HepG2 (cell line): ENCODE data around the gene PPP1CA. TPM values are rescaled to one million over a fixed set of nuclear protein-coding genes. Genes with fewer than 3 reads are reported as not detected.

ENCODE experiments used
- ATF3 ChIP-seq: sonication (generic); formaldehyde crosslinking; IDR thresholded peaks from 2 replicates; pipeline ENCODE4 v1.4.0; 2020; ENCODE audit warnings: missing genetic modification reagents
- ATF7-NPFF ChIP-seq: sonication (generic); formaldehyde crosslinking; IDR thresholded peaks from 2 replicates; pipeline ENCODE4 v1.8.1; 2023; ENCODE audit warnings: mild to moderate bottlenecking, low read depth, missing genetic modification reagents, moderate library complexity
- BRD4 ChIP-seq: sonication (generic); formaldehyde crosslinking; IDR thresholded peaks from 2 replicates; pipeline ENCODE4 v1.4.0; 2020; ENCODE audit warnings: missing genetic modification reagents
- CBX2 ChIP-seq, 2 experiments: fragments of 200-600 bp in 1 of 2; sonication (generic); formaldehyde crosslinking in 1 of 2; IDR thresholded peaks; 2 replicates each; pipeline versions ENCODE4 v1.7.0 to v1.8.1; 2018 to 2022; ENCODE audit warnings: low read depth in 2 of 2, low read length in 1 of 2, mild to moderate bottlenecking in 1 of 2, missing genetic modification reagents in 1 of 2
- CHD2 ChIP-seq: IDR thresholded peaks from 2 replicates; pipeline ENCODE4 v1.6.1; 2011; ENCODE audit warnings: low read depth, low read length, improper control_type of control experiment
- DBP ChIP-seq: sonication (generic); formaldehyde crosslinking; IDR thresholded peaks from 2 replicates; pipeline ENCODE4 v1.4.0; 2020; ENCODE audit warnings: missing genetic modification reagents; ENCODE audit errors: not compliant biosample characterization
- KDM2A ChIP-seq: sonication (generic); formaldehyde crosslinking; IDR thresholded peaks from 2 replicates; pipeline ENCODE4 v1.4.0; 2020; ENCODE audit warnings: low read depth, missing genetic modification reagents, borderline replicate concordance
- KMT2B ChIP-seq: IDR thresholded peaks from 2 replicates; pipeline ENCODE4 v1.6.1; 2016; ENCODE audit warnings: missing genetic modification reagents, missing compliant biosample characterization
- MED13 ChIP-seq: sonication (generic); formaldehyde crosslinking; IDR thresholded peaks from 2 replicates; pipeline ENCODE4 v1.5.0; 2020; ENCODE audit warnings: missing genetic modification reagents
- SIN3A ChIP-seq: IDR thresholded peaks from 2 replicates; pipeline ENCODE4 v1.6.1; 2011; ENCODE audit warnings: low read depth, mild to moderate bottlenecking, control low read depth, low read length, borderline replicate concordance
- SMAD3 ChIP-seq: sonication (generic); formaldehyde crosslinking; IDR thresholded peaks from 2 replicates; pipeline ENCODE4 v1.4.0; 2020; ENCODE audit warnings: missing genetic modification reagents
- SNAPC2 ChIP-seq: sonication (generic); formaldehyde crosslinking; IDR thresholded peaks from 2 replicates; pipeline ENCODE4 v1.8.1; 2022; ENCODE audit warnings: mild to moderate bottlenecking, missing genetic modification reagents
- ZNF12 ChIP-seq: sonication (generic); formaldehyde crosslinking; IDR thresholded peaks from 2 replicates; pipeline ENCODE4 v1.5.0; 2020; ENCODE audit warnings: missing genetic modification reagents
- ZNF20 ChIP-seq: sonication (generic); formaldehyde crosslinking; IDR thresholded peaks from 2 replicates; pipeline ENCODE4 v1.4.0; 2020; ENCODE audit warnings: mild to moderate bottlenecking, moderate library complexity, missing genetic modification reagents
- ZNF326 ChIP-seq: sonication (generic); formaldehyde crosslinking; IDR thresholded peaks from 2 replicates; pipeline ENCODE4 v1.4.0; 2020; ENCODE audit warnings: missing genetic modification reagents, borderline replicate concordance
- ZNF501 ChIP-seq: sonication (generic); formaldehyde crosslinking; IDR thresholded peaks from 2 replicates; pipeline ENCODE4 v1.5.1; 2020; ENCODE audit warnings: mild to moderate bottlenecking, moderate library complexity, missing genetic modification reagents
- ZNF878 ChIP-seq: sonication (generic); formaldehyde crosslinking; IDR thresholded peaks from 2 replicates; pipeline ENCODE4 v1.8.1; 2023; ENCODE audit warnings: mild to moderate bottlenecking, missing genetic modification reagents, moderate library complexity
- ZSCAN12 ChIP-seq: sonication (generic); formaldehyde crosslinking; IDR thresholded peaks from 2 replicates; pipeline ENCODE4 v1.9.0; 2021; ENCODE audit warnings: mild to moderate bottlenecking, missing genetic modification reagents
- polyA plus RNA-seq, 8 experiments: library from polyadenylated mRNA; depleted of rRNA in 3 of 8; stranded (reverse) in 7 of 8; unstranded in 1 of 8; fragments of >200 nt; fragmentation: Illumina TruSeq in 4 of 8; extraction: Trizol in 4 of 8; gene quantifications; 2 replicates each; pipeline versions ENCODE4 v1.2.1 to v1.2.3, GENCODE V29; 2011 to 2016; ENCODE audit warnings: low read depth in 4 of 8, missing spikeins in 1 of 8, mixed read lengths in 1 of 8; ENCODE audit not compliant: insufficient read depth in 1 of 8
- total RNA-seq, 5 experiments: library from RNA; depleted of rRNA; stranded (reverse); fragments of >200 nt; fragmentation: Illumina TruSeq; extraction: Trizol; gene quantifications; 2 replicates each; pipeline ENCODE4 v1.2.3, GENCODE V29; 2016; ENCODE audit warnings: low read depth in 1 of 5
- TF ChIP-seq, protein P1 (sequence below): sonication (generic); IDR thresholded peaks from 2 replicates; pipeline ENCODE4 v1.6.1; 2016; ENCODE audit warnings: low read depth, borderline replicate concordance
- TF ChIP-seq, protein P2 (sequence below): IDR thresholded peaks from 2 replicates; pipeline ENCODE4 v1.6.1; 2016; ENCODE audit warnings: low read depth, control low read depth

Gene PPP1CA
- total and polyA plus RNA-seq, 2 of the 13 experiments (the other 11 are each of a cell fraction or from before 2014, with no cell fraction given), result 149 to 170 TPM

DNA sequence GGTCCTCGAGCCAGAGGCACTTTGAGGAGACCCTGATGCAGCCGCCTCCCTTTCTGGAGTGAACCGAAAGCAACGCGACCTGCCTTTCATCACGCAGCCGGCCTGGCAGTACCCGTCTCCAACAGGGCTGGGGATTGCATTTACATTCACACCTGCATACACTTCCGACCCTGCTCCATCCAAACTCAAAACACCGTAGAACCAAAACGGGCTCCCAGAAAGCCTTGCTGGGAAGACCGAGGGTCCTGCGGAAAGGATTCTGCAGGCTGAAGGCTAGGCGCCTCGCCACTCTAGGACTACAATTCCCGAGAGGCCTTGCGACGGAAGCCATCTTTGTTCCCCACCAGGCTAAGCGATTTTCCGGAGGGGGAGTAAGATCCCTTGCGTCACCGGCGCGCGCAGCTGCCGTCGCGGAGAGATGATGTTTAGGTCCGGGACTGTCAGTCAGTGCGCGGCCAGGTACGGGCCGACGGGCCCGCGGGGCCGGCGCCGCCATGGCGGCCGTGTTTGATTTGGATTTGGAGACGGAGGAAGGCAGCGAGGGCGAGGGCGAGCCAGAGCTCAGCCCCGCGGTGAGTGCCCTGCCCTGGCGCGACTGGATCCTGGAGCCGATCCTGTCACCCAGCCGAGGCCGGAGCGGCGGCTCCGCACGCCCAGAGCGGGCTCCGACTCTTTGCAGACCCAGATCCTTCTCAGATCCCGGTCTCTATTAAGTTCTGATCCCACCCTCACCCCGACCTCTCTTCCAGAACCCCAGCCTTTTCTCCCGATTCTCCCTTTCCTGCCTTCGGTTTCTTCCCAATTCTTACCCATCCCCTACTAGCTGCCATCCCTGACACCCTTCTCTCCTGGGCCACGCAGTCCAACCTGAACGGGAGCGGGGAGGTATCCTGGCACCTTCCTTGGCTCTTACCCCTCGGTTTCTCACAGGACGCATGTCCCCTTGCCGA lies 26.7 kb upstream of the PPP1CA start, which contains the start of gene RPS6KB2 (continued):
- TF ChIP-seq, protein P1, sequence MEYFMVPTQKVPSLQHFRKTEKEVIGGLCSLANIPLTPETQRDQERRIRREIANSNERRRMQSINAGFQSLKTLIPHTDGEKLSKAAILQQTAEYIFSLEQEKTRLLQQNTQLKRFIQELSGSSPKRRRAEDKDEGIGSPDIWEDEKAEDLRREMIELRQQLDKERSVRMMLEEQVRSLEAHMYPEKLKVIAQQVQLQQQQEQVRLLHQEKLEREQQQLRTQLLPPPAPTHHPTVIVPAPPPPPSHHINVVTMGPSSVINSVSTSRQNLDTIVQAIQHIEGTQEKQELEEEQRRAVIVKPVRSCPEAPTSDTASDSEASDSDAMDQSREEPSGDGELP, result peak; percentile 66; the same call in 1 of the 2 replicates
- 0 out of 2 replicates have a peak, but pooled peaks have one; percentile 55 for TF ChIP-seq ATF7-NPFF (CRISPR knock-in tag)
- peak; percentile 88 for TF ChIP-seq KDM2A (CRISPR knock-in tag)
- peak; percentile 82; the same call in 1 of the 2 replicates for TF ChIP-seq ZNF501 (CRISPR knock-in tag)
- peak; percentile 90; the same call in 1 of the 2 replicates for TF ChIP-seq SIN3A
- no peak; the same call in 1 of the 2 replicates for TF ChIP-seq ATF3 (CRISPR knock-in tag)
- peak; percentile 68; the same call in 1 of the 2 replicates for TF ChIP-seq SMAD3 (CRISPR knock-in tag)
- no peak for TF ChIP-seq ZNF326 (CRISPR knock-in tag)
- TF ChIP-seq CBX2 (IDR thresholded peaks at IDR 0.05; ENCODE audit: low read depth, low read length), result no peak
- TF ChIP-seq CBX2 (CRISPR knock-in tag; IDR thresholded peaks at IDR 0.05; ENCODE audit: low read depth), result no peak
- TF ChIP-seq SNAPC2 (CRISPR knock-in tag), result no peak
- peak; percentile 85 for TF ChIP-seq KMT2B (CRISPR knock-in tag)
- peak; percentile 54; the same call in 1 of the 2 replicates for TF ChIP-seq MED13 (CRISPR knock-in tag)
- no peak for TF ChIP-seq ZNF20 (CRISPR knock-in tag)
- TF ChIP-seq DBP, result peak; percentile 64
- TF ChIP-seq, protein P2, sequence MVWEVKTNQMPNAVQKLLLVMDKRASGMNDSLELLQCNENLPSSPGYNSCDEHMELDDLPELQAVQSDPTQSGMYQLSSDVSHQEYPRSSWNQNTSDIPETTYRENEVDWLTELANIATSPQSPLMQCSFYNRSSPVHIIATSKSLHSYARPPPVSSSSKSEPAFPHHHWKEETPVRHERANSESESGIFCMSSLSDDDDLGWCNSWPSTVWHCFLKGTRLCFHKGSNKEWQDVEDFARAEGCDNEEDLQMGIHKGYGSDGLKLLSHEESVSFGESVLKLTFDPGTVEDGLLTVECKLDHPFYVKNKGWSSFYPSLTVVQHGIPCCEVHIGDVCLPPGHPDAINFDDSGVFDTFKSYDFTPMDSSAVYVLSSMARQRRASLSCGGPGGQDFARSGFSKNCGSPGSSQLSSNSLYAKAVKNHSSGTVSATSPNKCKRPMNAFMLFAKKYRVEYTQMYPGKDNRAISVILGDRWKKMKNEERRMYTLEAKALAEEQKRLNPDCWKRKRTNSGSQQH, result no peak; the same call in 1 of the 2 replicates
- 0 out of 2 replicates have a peak, but pooled peaks have one; percentile 62 for TF ChIP-seq BRD4 (CRISPR knock-in tag)
- TF ChIP-seq ZSCAN12 (CRISPR knock-in tag), result 0 out of 2 replicates have a peak, but pooled peaks have one; percentile 47
- TF ChIP-seq ZNF878, result no peak
- TF ChIP-seq CHD2, result no peak
- peak; percentile 65; the same call in 1 of the 2 replicates for TF ChIP-seq ZNF12 (CRISPR knock-in tag)
